Left cardiac atrium (tissue), 2 donors: Measurements from ENCODE around the gene C1orf232. TPM values are rescaled to one million over a fixed set of nuclear protein-coding genes. Genes with fewer than 3 reads are reported as not detected.

Experiments used
- total RNA-seq, 2 donors: library from RNA; stranded (reverse); fragmentation: NEBNext Ultra II Directional; extraction: Animal tissue kit (Norgen Biotek cat#: 25700); gene quantifications; one replicate each; pipeline ENCODE4 v1.2.1, GENCODE V29; 2021
- donor health status: DM: no; HTN: yes; CAD: no; lungs with severe emphysema.
- donor health status: DM: yes; HTN: yes; CAD: no.

The C1orf232 gene
- total RNA-seq, 2 donors from 2014 or later: not detected

Other genes starting within 250 kb of the C1orf232 start
- 1 to 10 TPM; 5.5 to 6.8 TPM for gene PAFAH2, start 170.9 kb downstream of the C1orf232 start, total RNA-seq
- gene EXTL1, start 147.2 kb downstream of the C1orf232 start, total RNA-seq: 1 to 10 TPM; 1.3 to 3.2 TPM
- 1 to 10 TPM in 1 of 2 donors, under 1 TPM in 1; 0.32 to 1.0 TPM for gene SLC30A2, start 122.8 kb downstream of the C1orf232 start, total RNA-seq
- gene TRIM63, start 101.3 kb downstream of the C1orf232 start, total RNA-seq: 100 to 1,000 TPM; 101 to 219 TPM
- gene PDIK1L, start 57.1 kb downstream of the C1orf232 start, total RNA-seq: 1 to 10 TPM; 3.3 to 4.7 TPM
- 1 to 10 TPM; 5.2 to 5.3 TPM for gene FAM110D, start 9.9 kb downstream of the C1orf232 start, total RNA-seq
- gene ZNF593, start 945 bp upstream of the C1orf232 start, total RNA-seq: 10 to 100 TPM; 13.4 to 24.3 TPM
- gene ZNF593OS, start 2.9 kb upstream of the C1orf232 start, total RNA-seq: not detected
- under 1 TPM; 0.60 to 0.85 TPM for gene CNKSR1, start 8.5 kb upstream of the C1orf232 start, total RNA-seq
- gene CATSPER4, start 21.6 kb upstream of the C1orf232 start, total RNA-seq: not detected
- 10 to 100 TPM; 17.7 to 38.6 TPM for gene CEP85, start 65.2 kb upstream of the C1orf232 start, total RNA-seq
- gene SH3BGRL3, start 111.1 kb upstream of the C1orf232 start, total RNA-seq: 10 to 100 TPM; 90.6 to 93.9 TPM
- 10 to 100 TPM; 14.5 to 15.7 TPM for gene UBXN11, start 137.7 kb upstream of the C1orf232 start, total RNA-seq
- 10 to 100 TPM in 1 of 2 donors, 1 to 10 TPM in 1; 5.5 to 14.3 TPM for gene CD52, start 149.0 kb upstream of the C1orf232 start, total RNA-seq
- not detected for gene CRYBG2, start 185.2 kb upstream of the C1orf232 start, total RNA-seq
- under 1 TPM in 1 of 2 donors, not detected in 1; 0.35 TPM for gene ZNF683, start 203.8 kb upstream of the C1orf232 start, total RNA-seq
- gene LIN28A, start 241.9 kb upstream of the C1orf232 start, total RNA-seq: under 1 TPM in 1 of 2 donors, not detected in 1; 0.15 TPM